ENCODE data around the gene PLCL2. TPM values are rescaled to one million over a fixed set of nuclear protein-coding genes. Genes with fewer than 3 reads are reported as not detected.

Gene PLCL2
- total RNA-seq, 1 donor from 2014 or later: 12.1 TPM

GRCh38 chr3:17007284-17007683 lies 122.5 kb downstream of the PLCL2 start:
- DNase-seq (ENCODE audit: low read depth, low spot score): no peak

GRCh38 chr3:17009826-17010225 lies 125.1 kb downstream of the PLCL2 start:
- DNase-seq (ENCODE audit: low read depth, low spot score): no peak

GRCh38 chr3:17011728-17012338 lies 127.1 kb downstream of the PLCL2 start:
- no peak for DNase-seq (ENCODE audit: low read depth, low spot score)

GRCh38 chr3:17013050-17013449 lies 128.3 kb downstream of the PLCL2 start:
- DNase-seq (ENCODE audit: low read depth, low spot score): no peak

GRCh38 chr3:17013571-17013970 lies 128.8 kb downstream of the PLCL2 start:
- DNase-seq (ENCODE audit: low read depth, low spot score): no peak

GRCh38 chr3:17014284-17014683 lies 129.5 kb downstream of the PLCL2 start:
- no peak for DNase-seq (ENCODE audit: low read depth, low spot score)

- DNase-seq (ENCODE audit: low read depth, low spot score): no peak
Observed at GRCh38 chr3:17014709-17015108, 130.0 kb downstream of the PLCL2 start.

GRCh38 chr3:17021614-17022013 lies 136.9 kb downstream of the PLCL2 start:
- no peak for DNase-seq (ENCODE audit: low read depth, low spot score)

- DNase-seq (ENCODE audit: low read depth, low spot score): no peak
Observed at GRCh38 chr3:17023006-17023664, 138.4 kb downstream of the PLCL2 start.

GRCh38 chr3:17025594-17026139 lies 140.9 kb downstream of the PLCL2 start:
- no peak for DNase-seq (ENCODE audit: low read depth, low spot score)

- no peak for DNase-seq (ENCODE audit: low read depth, low spot score)
Observed at GRCh38 chr3:17027318-17027717, 142.6 kb downstream of the PLCL2 start.

GRCh38 chr3:17028363-17028762 lies 143.6 kb downstream of the PLCL2 start:
- DNase-seq (ENCODE audit: low read depth, low spot score): no peak

- DNase-seq (ENCODE audit: low read depth, low spot score): no peak
Observed at GRCh38 chr3:17030438-17030837, 145.7 kb downstream of the PLCL2 start.

- no peak for DNase-seq (ENCODE audit: low read depth, low spot score)
Observed at GRCh38 chr3:17030956-17031652, 146.3 kb downstream of the PLCL2 start.

- peak; percentile 10 for DNase-seq (ENCODE audit: low read depth, low spot score)
Observed at GRCh38 chr3:17032407-17033034, 147.8 kb downstream of the PLCL2 start.

GRCh38 chr3:17033516-17034168 lies 148.9 kb downstream of the PLCL2 start:
- DNase-seq (ENCODE audit: low read depth, low spot score): no peak

GRCh38 chr3:17035033-17035432 lies 150.3 kb downstream of the PLCL2 start:
- DNase-seq (ENCODE audit: low read depth, low spot score): no peak

- DNase-seq (ENCODE audit: low read depth, low spot score): no peak
Observed at GRCh38 chr3:17035966-17036365, 151.2 kb downstream of the PLCL2 start.

GRCh38 chr3:17038141-17038540 lies 153.4 kb downstream of the PLCL2 start:
- no peak for DNase-seq (ENCODE audit: low read depth, low spot score)

GRCh38 chr3:17038900-17039553 lies 154.3 kb downstream of the PLCL2 start:
- DNase-seq (ENCODE audit: low read depth, low spot score): no peak

- DNase-seq (ENCODE audit: low read depth, low spot score): peak; percentile 78
Observed at GRCh38 chr3:17039594-17039993, 154.8 kb downstream of the PLCL2 start.

Data from pulmonary artery endothelial cell (primary cell).